Left forelimb (tissue), 1 donor: ENCODE measurements around the gene TUBGCP2.
"Not testable (repeated sequence)": the region's sequence is repeated elsewhere in the genome, so short reads cannot be mapped to it uniquely, and the experiment has no call there.

Experiments
- DNase-seq: peaks from one replicate; pipeline ENCODE4 v3.0.0-alpha.2; 2018; ENCODE audit warnings: low spot score

Gene TUBGCP2

GRCh38 chr10:133266056-133266795 lies 42.4 kb downstream of the TUBGCP2 start:
- no peak for DNase-seq

GRCh38 chr10:133265052-133265451 lies 43.6 kb downstream of the TUBGCP2 start:
- DNase-seq = not testable (repeated sequence)

- DNase-seq = no peak
Observed at GRCh38 chr10:133264461-133264860, 44.2 kb downstream of the TUBGCP2 start.

DNA sequence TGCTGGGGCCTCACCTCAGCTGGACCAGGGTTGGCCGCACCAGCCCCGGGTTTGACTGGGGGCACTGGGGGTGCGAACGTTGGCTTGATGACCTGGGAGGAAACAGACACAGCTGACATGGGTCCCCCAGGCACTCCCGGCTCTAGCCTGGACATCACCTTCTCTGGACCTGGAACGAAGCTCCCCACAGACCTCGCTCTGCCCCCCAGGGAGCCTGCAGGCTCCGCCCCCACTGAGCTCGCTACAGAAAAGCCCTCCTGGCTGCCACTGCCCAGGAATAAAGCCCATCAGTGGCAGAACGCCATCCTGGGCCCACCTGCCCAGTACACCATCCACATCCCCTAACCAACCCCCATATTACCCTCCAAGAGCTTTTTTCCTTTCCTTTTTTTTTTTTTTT lies 45.0 kb downstream of the TUBGCP2 start:
- no peak for DNase-seq

DNA sequence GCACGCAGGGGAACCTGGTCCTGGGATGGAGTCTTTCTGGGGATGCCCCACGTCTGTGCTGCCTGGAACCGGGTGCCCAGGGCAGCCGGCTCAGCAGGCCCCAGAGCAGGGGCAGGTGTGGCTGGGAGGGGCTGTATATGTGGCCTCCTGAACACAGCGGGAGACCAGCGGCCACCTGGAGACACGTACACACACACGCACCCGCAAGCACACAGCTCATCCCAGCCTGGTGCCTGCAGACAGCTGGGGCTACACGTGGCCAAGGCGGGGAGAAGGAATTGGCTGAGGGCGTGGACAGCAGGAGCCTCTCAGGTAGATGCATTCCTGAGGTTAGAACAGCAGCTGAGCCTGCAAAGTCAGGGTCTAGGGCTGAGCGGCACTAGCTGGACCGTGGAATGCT lies 46.0 kb downstream of the TUBGCP2 start:
- DNase-seq = no peak

DNA sequence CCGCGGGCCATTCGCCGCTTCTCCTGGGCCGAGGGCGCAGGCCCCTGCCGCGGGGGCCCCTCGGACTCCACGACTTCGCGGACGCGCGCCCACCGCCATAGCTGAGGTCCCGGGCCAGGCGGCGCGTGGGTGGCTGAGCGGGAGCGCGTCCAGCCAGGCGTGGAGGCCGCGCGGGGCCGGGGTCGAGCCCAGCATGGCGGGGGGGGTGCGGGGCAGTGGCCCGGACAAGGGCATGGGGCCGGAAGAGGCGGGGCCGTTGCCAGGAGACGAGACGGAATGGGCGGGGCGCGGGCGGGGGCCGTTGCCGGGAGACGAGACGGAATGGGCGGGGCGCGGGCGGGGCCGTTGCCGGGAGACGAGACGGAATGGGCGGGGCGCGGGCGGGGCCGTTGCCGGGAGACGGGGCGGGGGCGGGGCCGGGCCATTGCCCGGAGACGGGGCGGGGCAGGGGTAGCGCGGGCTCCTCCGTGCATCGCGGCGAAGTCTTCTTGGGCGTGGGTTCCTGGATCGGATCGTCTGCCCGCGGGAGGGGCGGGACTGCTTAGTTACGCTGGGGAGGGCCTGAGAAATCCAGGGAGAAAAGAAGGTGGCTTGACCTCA lies 46.8 kb downstream of the TUBGCP2 start:
- DNase-seq = no peak

- no peak for DNase-seq
Observed at GRCh38 chr10:133260895-133261725, 47.6 kb downstream of the TUBGCP2 start.

DNA sequence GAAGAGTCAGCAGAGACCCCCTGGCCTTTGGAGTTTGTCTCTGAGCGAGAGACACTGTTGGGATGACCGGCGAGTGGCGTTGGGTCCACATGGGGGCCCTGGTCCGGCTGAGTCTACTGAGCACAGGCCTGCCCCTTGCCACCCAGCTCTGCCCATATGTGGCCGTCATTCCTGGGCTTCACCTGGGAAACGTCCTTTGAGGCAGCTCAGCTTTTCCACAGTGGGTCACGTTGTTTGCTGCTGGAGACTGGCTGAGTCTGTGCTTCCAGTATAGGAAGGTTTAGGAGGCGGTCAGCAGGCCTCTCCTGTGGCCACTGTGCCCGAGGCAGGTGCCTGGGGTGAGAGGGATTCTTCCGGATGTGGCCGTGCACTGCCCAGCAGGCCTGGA lies 49.1 kb downstream of the TUBGCP2 start:
- no peak for DNase-seq

DNA sequence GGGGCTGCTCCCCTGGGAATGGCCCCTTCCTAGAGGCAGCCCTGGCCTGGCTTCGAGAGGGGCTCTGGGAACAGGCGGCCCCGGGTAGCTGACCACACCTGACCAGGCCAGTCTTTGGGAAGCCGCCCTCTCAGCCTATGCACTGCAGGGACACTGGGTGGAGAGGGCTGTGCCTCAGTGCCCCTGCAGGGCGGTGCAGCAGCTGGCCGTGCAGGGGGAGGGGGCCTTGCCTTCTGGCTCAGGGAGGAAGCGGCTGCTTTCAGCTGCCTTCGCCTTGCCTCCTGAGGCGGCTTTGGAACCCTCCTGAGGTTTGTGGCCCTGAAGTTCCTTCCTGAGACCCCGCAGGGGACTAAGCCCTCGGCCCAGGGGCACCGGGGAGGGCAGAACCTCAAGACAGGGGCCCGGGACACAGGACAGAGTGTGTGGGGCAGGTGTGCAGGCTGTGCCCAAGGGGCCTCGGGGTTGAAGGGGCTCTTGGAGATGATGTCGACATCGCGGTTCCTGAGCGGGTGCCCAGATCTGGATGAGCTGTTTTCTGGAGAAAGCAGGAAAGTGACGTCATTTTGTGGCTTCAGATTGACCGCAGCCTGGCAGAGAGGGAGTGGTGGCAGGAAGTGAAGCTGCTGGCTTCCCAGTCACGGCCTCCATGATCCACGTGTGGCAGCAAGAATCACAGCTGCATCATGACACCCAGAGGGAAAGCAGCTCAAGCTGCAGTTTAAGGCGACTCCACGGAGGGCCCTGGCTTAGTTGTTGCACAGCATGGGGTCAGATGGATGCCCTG lies 49.7 kb downstream of the TUBGCP2 start:
- DNase-seq = no peak

DNA sequence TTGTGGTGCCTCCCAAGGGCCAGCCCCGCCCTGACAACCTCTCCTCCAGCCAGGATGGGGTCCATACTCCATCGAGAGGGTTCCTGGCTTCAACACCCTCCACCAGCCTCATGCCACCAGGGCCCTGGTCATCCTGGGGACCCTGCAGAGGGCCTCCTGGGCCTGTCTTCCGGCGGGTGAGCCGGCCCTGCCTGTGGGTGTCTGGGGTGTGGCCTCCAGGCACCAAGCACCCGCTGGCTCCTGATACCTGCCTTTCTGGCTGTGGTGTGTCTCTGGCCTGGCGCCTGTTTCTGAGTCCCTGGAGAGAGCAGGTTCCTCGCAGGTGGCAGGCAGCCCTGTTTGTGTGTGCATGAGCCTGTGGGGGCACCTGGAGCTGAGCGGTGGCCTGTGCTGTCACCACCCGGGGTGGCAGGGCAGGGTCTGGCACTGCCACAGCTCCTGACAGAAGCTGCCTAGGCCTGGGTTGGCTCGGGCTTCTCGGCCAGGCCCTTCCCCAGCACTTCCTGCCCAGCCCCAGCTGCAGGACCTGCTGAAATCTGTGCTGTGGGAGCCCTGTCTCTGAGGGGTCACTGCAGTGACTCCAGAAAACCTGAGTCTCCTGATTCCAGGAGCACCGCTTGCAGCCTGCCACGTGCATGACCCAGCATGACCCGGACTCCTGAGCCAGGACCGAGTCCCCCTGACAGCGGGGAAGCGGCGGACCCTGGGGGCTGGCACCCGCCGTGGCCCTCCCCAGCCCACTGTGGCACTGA lies 50.4 kb downstream of the TUBGCP2 start:
- no peak for DNase-seq

DNA sequence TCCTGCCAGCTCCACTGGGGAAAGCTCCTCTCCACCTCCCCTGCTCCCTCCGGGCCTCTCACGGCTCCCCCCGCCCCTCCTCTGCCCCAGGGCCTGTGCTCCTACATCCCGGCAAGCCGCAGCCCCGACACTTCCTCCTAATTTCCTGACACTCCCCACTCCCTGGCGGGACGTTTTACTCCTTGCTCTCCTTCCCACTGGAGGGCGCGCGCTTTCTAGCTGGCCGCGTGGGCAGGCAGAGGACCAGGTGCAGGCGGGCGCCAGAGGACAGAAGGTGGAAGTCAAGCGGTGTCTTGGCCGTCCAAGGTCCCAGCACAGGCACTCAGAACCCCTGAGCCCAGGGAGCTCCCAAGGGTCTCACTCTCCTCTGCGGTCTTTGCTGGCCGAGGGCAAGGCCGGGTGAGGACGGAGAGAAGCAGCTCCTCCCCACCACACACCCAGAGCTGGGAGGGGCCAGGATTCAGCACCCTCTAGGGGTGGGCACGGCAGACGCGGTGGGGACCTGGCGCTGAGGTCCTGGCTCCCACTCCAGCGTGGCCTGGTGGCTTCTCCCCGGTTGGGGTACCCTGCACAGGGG lies 51.1 kb downstream of the TUBGCP2 start:
- no peak for DNase-seq

- no peak for DNase-seq
Observed at GRCh38 chr10:133255323-133255722, 53.3 kb downstream of the TUBGCP2 start.

DNA sequence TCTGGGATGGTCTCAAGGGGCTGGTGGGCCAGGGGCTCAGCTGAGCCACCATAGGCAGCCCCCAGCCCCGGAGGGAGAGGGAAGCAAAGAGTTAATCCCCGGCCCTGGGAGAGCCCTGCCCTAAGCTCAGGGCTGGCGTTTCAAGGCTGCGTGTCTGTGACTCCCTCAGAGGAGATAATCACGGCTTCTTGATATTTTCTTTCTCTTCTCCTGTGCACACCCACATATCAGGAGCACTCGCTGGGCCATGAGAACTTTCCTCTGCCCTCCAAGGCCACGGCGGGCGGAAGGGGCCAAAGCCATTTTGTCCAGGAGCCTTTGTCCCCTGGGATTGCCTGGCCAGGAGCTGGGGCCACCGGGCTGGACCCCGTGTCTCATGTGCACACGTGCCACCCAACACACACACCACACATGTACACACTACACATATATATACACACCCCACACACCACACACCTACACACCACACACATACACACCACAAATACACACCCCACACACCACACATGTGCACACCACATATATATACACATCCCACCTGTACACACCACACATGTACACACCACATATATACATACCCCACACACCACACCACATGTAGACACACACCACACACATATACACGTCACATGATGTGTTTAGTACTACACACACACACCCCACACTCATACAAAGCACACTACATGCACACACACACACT lies 54.1 kb downstream of the TUBGCP2 start:
- DNase-seq = no peak

DNA sequence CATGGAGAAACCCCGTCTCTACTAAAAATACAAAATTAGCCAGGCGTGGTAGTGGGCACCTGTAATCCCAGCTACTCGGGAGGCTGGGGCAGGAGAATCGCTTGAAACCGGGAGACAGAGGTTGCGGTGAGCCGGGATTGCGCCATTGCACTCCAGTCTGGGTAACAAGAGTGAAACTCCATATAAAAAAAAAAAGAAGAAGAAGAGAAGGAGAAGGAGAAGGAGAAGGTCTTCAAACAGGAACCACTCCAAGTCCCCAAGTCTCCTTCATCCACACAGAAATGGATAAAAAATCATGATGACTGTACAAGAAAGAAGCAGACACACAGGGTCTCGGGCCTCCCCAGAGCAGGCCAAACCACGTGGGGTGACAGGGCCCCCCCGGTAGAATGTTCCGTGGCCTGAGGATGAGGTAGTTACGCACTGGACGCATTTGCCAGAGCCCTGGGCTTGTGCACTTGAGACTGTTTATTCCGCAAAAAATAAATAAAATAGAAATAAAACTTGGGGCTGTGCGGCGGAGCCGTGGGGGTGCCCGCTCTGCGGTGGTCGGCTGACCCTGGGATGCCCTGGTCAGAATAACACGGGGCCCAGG lies 55.2 kb downstream of the TUBGCP2 start:
- no peak for DNase-seq

DNA sequence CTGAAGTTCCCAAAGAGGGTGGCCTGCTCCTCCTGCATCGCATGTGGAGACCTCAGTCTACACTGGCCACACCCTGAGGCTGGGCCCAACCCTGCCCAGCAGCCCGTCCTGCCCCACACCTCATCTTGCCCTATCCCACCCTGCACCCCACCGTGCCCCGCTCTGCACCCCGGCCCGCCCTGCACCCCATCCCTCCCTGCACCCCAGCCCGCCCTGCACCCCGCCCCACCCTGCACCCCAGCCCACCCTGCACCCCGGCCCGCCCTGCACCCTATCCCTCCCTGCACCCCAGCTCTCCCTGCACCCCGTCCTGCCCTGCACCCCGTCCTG lies 56.5 kb downstream of the TUBGCP2 start:
- no peak for DNase-seq

GRCh38 chr10:133251388-133252222 lies 57.1 kb downstream of the TUBGCP2 start:
- DNase-seq = no peak

GRCh38 chr10:133249975-133250754 lies 58.5 kb downstream of the TUBGCP2 start:
- no peak for DNase-seq

GRCh38 chr10:133249094-133249780 lies 59.4 kb downstream of the TUBGCP2 start:
- no peak for DNase-seq
